ENCODE measurements around the gene TMTC2. TPM values are rescaled to one million over a fixed set of nuclear protein-coding genes. Genes with fewer than 3 reads are reported as not detected.

The TMTC2 gene
- total RNA-seq, 5 donors from 2014 or later (not counting 1 experiment from before 2014, with no cell fraction given) = 3.6 to 5.4 (median 4.4) TPM

- Mint-ChIP-seq H3K4me1 (peaks cover 0 to 7% (median 4%) of the 10 kb centered on the region in 3 donors), H3K4me3 (no peak overlapping the region)
- WGBS (ENCODE audit: insufficient coverage) = no CpG with 5 or more reads among the region's 5 CpGs
Measured at GRCh38 chr12:83156815-83157214, 470.1 kb downstream of the TMTC2 start.

GRCh38 chr12:83157604-83158003 lies 470.9 kb downstream of the TMTC2 start:
- Histone ChIP-seq H3K4me3 (ENCODE audit: control insufficient read depth in 1 of 2, extremely low read depth in 1 of 2, low read length in 1 of 2) (no peak overlapping the region), H3K27me3 (replicated peaks in 1 of 2; ENCODE audit: control insufficient read depth in 2 of 2, extremely low read depth in 1 of 2, insufficient read depth in 2 of 2, low read length in 1 of 2) (no peaks in the 10 kb centered on the region), H3K4me1 (ENCODE audit: control insufficient read depth in 1 of 2, extremely low read depth in 1 of 2, insufficient read depth in 2 of 2, low read length in 2 of 2) (no peaks in the 10 kb centered on the region), H3K27ac (ENCODE audit: low read length) (no peak overlapping the region), H3K9me3 (no peaks in the 10 kb centered on the region), H3K36me3 (ENCODE audit: control insufficient read depth in 2 of 2, extremely low read depth in 1 of 2, insufficient read depth in 1 of 2, low read length in 1 of 2) (no peaks in the 10 kb centered on the region)
- CTCF ChIA-PET = no interaction called here
- Mint-ChIP-seq H3K36me3 (no peaks in the 10 kb centered on the region), H3K4me3 (no peak overlapping the region), H3K27me3 (peaks cover 0 to 2% of the 10 kb centered on the region in 2 donors), H3K9me3 (peaks cover 0 to 6% (median 0%) of the 10 kb centered on the region in 3 donors), H3K4me1 (peaks cover 0 to 7% (median 4%) of the 10 kb centered on the region in 3 donors), H3K27ac (no peak overlapping the region)
- POLR2A ChIA-PET = no interaction called here
- ATAC-seq (replicated peaks in 1 of 4) = no peak
- no peak for DNase-seq
- WGBS (ENCODE audit: insufficient coverage) = 50% methylated on average over 1 of the region's 4 CpGs

More at GRCh38 chr12:83156815-83157214, 470.1 kb downstream of the TMTC2 start:
- Histone ChIP-seq H3K36me3 (ENCODE audit: control insufficient read depth in 2 of 2, extremely low read depth in 1 of 2, insufficient read depth in 1 of 2, low read length in 1 of 2) (no peaks in the 10 kb centered on the region), H3K27ac (ENCODE audit: low read length) (no peak overlapping the region), H3K4me1 (ENCODE audit: control insufficient read depth in 1 of 2, extremely low read depth in 1 of 2, insufficient read depth in 2 of 2, low read length in 2 of 2) (no peaks in the 10 kb centered on the region), H3K9me3 (no peaks in the 10 kb centered on the region), H3K4me3 (ENCODE audit: control insufficient read depth in 1 of 2, extremely low read depth in 1 of 2, low read length in 1 of 2) (no peak overlapping the region), H3K27me3 (replicated peaks in 1 of 2; ENCODE audit: control insufficient read depth in 2 of 2, extremely low read depth in 1 of 2, insufficient read depth in 2 of 2, low read length in 1 of 2) (no peaks in the 10 kb centered on the region)
- ChIA-PET POLR2A (no interaction called here), CTCF (no interaction called here)
- H3K36me3 Mint-ChIP-seq = no peaks in the 10 kb centered on the region
- DNase-seq (no peak), ATAC-seq (replicated peaks in 1 of 4) (no peak)
- H3K9me3 Mint-ChIP-seq = peaks cover 0 to 6% (median 0%) of the 10 kb centered on the region in 3 donors
- H3K27ac Mint-ChIP-seq = no peak overlapping the region
- peaks cover 0 to 2% of the 10 kb centered on the region in 2 donors for H3K27me3 Mint-ChIP-seq

- H3K4me3 Mint-ChIP-seq = no peak overlapping the region
- Histone ChIP-seq H3K9me3 (no peaks in the 10 kb centered on the region), H3K27ac (ENCODE audit: low read length) (no peak overlapping the region), H3K27me3 (replicated peaks in 1 of 2; ENCODE audit: control insufficient read depth in 2 of 2, extremely low read depth in 1 of 2, insufficient read depth in 2 of 2, low read length in 1 of 2) (no peaks in the 10 kb centered on the region), H3K36me3 (ENCODE audit: control insufficient read depth in 2 of 2, extremely low read depth in 1 of 2, insufficient read depth in 1 of 2, low read length in 1 of 2) (no peaks in the 10 kb centered on the region), H3K4me1 (ENCODE audit: control insufficient read depth in 1 of 2, extremely low read depth in 1 of 2, insufficient read depth in 2 of 2, low read length in 2 of 2) (no peaks in the 10 kb centered on the region), H3K4me3 (ENCODE audit: control insufficient read depth in 1 of 2, extremely low read depth in 1 of 2, low read length in 1 of 2) (no peak overlapping the region)
- no peak overlapping the region for H3K27ac Mint-ChIP-seq
- ATAC-seq (replicated peaks in 1 of 4) = no peak
- peaks cover 0 to 2% of the 10 kb centered on the region in 2 donors for H3K27me3 Mint-ChIP-seq
- DNase-seq = no peak
- CTCF ChIA-PET = no interaction called here
- 100% methylated on average over 2 of the region's 5 CpGs for WGBS (ENCODE audit: insufficient coverage)
- no peaks in the 10 kb centered on the region for H3K36me3 Mint-ChIP-seq
- H3K9me3 Mint-ChIP-seq = peaks cover 0 to 6% (median 0%) of the 10 kb centered on the region in 3 donors
- peaks cover 0 to 7% (median 4%) of the 10 kb centered on the region in 3 donors for H3K4me1 Mint-ChIP-seq
- POLR2A ChIA-PET = interaction anchor here in 1 of 2 donors (0.7 kb wide), 1 partner anchor 80 kb away, joined by 3 read pairs; no protein-coding TSS in a partner anchor
Measured at GRCh38 chr12:83158613-83159207, 472.0 kb downstream of the TMTC2 start.

GRCh38 chr12:83161456-83161855 lies 474.8 kb downstream of the TMTC2 start:
- POLR2A ChIA-PET = no interaction called here
- Mint-ChIP-seq H3K27me3 (peaks cover 0 to 2% of the 10 kb centered on the region in 2 donors), H3K36me3 (no peaks in the 10 kb centered on the region), H3K4me1 (peaks cover 0 to 6% (median 4%) of the 10 kb centered on the region in 3 donors), H3K27ac (no peak overlapping the region), H3K9me3 (peaks cover 0 to 9% (median 0%) of the 10 kb centered on the region in 3 donors), H3K4me3 (no peak overlapping the region)
- Histone ChIP-seq H3K4me1 (ENCODE audit: control insufficient read depth in 1 of 2, extremely low read depth in 1 of 2, insufficient read depth in 2 of 2, low read length in 2 of 2) (no peaks in the 10 kb centered on the region), H3K36me3 (ENCODE audit: control insufficient read depth in 2 of 2, extremely low read depth in 1 of 2, insufficient read depth in 1 of 2, low read length in 1 of 2) (no peaks in the 10 kb centered on the region), H3K27ac (ENCODE audit: low read length) (no peak overlapping the region), H3K4me3 (ENCODE audit: control insufficient read depth in 1 of 2, extremely low read depth in 1 of 2, low read length in 1 of 2) (no peak overlapping the region), H3K9me3 (peaks cover 2% of the 10 kb centered on the region), H3K27me3 (replicated peaks in 1 of 2; ENCODE audit: control insufficient read depth in 2 of 2, extremely low read depth in 1 of 2, insufficient read depth in 2 of 2, low read length in 1 of 2) (no peaks in the 10 kb centered on the region)
- ATAC-seq (replicated peaks in 1 of 4) (no peak), DNase-seq (no peak)
- CTCF ChIA-PET = no interaction called here
- no CpG with 5 or more reads among the region's 1 CpG for WGBS (ENCODE audit: insufficient coverage)

- no peaks in the 10 kb centered on the region for H3K4me1 ChIP-seq (ENCODE audit: control insufficient read depth in 1 of 2, extremely low read depth in 1 of 2, insufficient read depth in 2 of 2, low read length in 2 of 2)
- H3K36me3 Mint-ChIP-seq = no peaks in the 10 kb centered on the region
- POLR2A ChIA-PET = no interaction called here
- CTCF ChIA-PET = interaction anchor here in 1 of 2 donors (0.6 kb wide), 1 partner anchor 15 kb away, joined by 3 read pairs; no protein-coding TSS in a partner anchor
- H3K4me3 ChIP-seq (ENCODE audit: control insufficient read depth in 1 of 2, extremely low read depth in 1 of 2, low read length in 1 of 2) = no peak overlapping the region
- no peak overlapping the region for H3K27ac Mint-ChIP-seq
- 78% methylated on average over 1 of the region's 1 CpG for WGBS (ENCODE audit: insufficient coverage)
- H3K9me3 ChIP-seq = peaks cover 2% of the 10 kb centered on the region
- H3K27me3 ChIP-seq (replicated peaks in 1 of 2; ENCODE audit: control insufficient read depth in 2 of 2, extremely low read depth in 1 of 2, insufficient read depth in 2 of 2, low read length in 1 of 2) = no peaks in the 10 kb centered on the region
- H3K27me3 Mint-ChIP-seq = no peaks in the 10 kb centered on the region
- no peak for ATAC-seq (replicated peaks in 1 of 4)
- H3K4me1 Mint-ChIP-seq = no peaks in the 10 kb centered on the region
- H3K9me3 Mint-ChIP-seq = peaks cover 0 to 7% (median 0%) of the 10 kb centered on the region in 3 donors
- no peak overlapping the region for H3K27ac ChIP-seq (ENCODE audit: low read length)
- DNase-seq = no peak
- H3K36me3 ChIP-seq (ENCODE audit: control insufficient read depth in 2 of 2, extremely low read depth in 1 of 2, insufficient read depth in 1 of 2, low read length in 1 of 2) = no peaks in the 10 kb centered on the region
- H3K4me3 Mint-ChIP-seq = no peak overlapping the region
Measured at GRCh38 chr12:83168751-83169150, 482.0 kb downstream of the TMTC2 start.

- Mint-ChIP-seq H3K36me3 (no peaks in the 10 kb centered on the region), H3K4me1 (no peaks in the 10 kb centered on the region), H3K9me3 (peaks cover 0 to 10% (median 0%) of the 10 kb centered on the region in 3 donors), H3K27me3 (no peaks in the 10 kb centered on the region), H3K27ac (no peak overlapping the region), H3K4me3 (no peak overlapping the region)
- CTCF ChIA-PET = no interaction called here
- no peak overlapping the region for H3K4me3 ChIP-seq (ENCODE audit: control insufficient read depth in 1 of 2, extremely low read depth in 1 of 2, low read length in 1 of 2)
- H3K36me3 ChIP-seq (ENCODE audit: control insufficient read depth in 2 of 2, extremely low read depth in 1 of 2, insufficient read depth in 1 of 2, low read length in 1 of 2) = no peaks in the 10 kb centered on the region
- no CpG with 5 or more reads among the region's 2 CpGs for WGBS (ENCODE audit: insufficient coverage)
- H3K4me1 ChIP-seq (ENCODE audit: control insufficient read depth in 1 of 2, extremely low read depth in 1 of 2, insufficient read depth in 2 of 2, low read length in 2 of 2) = no peaks in the 10 kb centered on the region
- no peak overlapping the region for H3K27ac ChIP-seq (ENCODE audit: low read length)
- POLR2A ChIA-PET = no interaction called here
- no peaks in the 10 kb centered on the region for H3K9me3 ChIP-seq
- DNase-seq = no peak
- H3K27me3 ChIP-seq (replicated peaks in 1 of 2; ENCODE audit: control insufficient read depth in 2 of 2, extremely low read depth in 1 of 2, insufficient read depth in 2 of 2, low read length in 1 of 2) = no peaks in the 10 kb centered on the region
- no peak for ATAC-seq (replicated peaks in 1 of 4)
Measured at GRCh38 chr12:83172441-83172840, 485.7 kb downstream of the TMTC2 start.
